ENCODE results near the gene CFAP54.

CFAP54 gene

GRCh38 chr12:96824074-96824837 lies 334.9 kb downstream of the CFAP54 start:
- peak; percentile 4 for DNase-seq (ENCODE audit: extremely low read depth, insufficient read length)
- no peak for TF ChIP-seq CTCF (IDR thresholded peaks at IDR 0.05; ENCODE audit: insufficient read depth, low read length, poor library complexity, severe bottlenecking)
- no peaks in the 10 kb centered on the region for H3K27me3 ChIP-seq (replicated peaks; ENCODE audit: control insufficient read depth, insufficient read depth, low read length)
- no peaks in the 10 kb centered on the region for H3K36me3 ChIP-seq (ENCODE audit: control insufficient read depth, insufficient read depth, low read length)
- H3K4me3 ChIP-seq (replicated peaks; ENCODE audit: low read depth, low read length): no peak overlapping the region

- Histone ChIP-seq H3K27me3 (replicated peaks; ENCODE audit: control insufficient read depth, insufficient read depth, low read length) (no peaks in the 10 kb centered on the region), H3K4me3 (replicated peaks; ENCODE audit: low read depth, low read length) (no peak overlapping the region), H3K36me3 (ENCODE audit: control insufficient read depth, insufficient read depth, low read length) (no peaks in the 10 kb centered on the region)
- TF ChIP-seq CTCF (IDR thresholded peaks at IDR 0.05; ENCODE audit: insufficient read depth, low read length, poor library complexity, severe bottlenecking): no peak
- DNase-seq (ENCODE audit: extremely low read depth, insufficient read length): no peak
Observed at GRCh38 chr12:96824838-96825236, 335.5 kb downstream of the CFAP54 start.

- no peaks in the 10 kb centered on the region for H3K36me3 ChIP-seq (ENCODE audit: control insufficient read depth, insufficient read depth, low read length)
- no peak for DNase-seq (ENCODE audit: extremely low read depth, insufficient read length)
- TF ChIP-seq CTCF (IDR thresholded peaks at IDR 0.05; ENCODE audit: insufficient read depth, low read length, poor library complexity, severe bottlenecking): no peak
- no peaks in the 10 kb centered on the region for H3K27me3 ChIP-seq (replicated peaks; ENCODE audit: control insufficient read depth, insufficient read depth, low read length)
- H3K4me3 ChIP-seq (replicated peaks; ENCODE audit: low read depth, low read length): no peak overlapping the region
Observed at GRCh38 chr12:96828169-96828789, 338.9 kb downstream of the CFAP54 start.

- no peak for DNase-seq (ENCODE audit: extremely low read depth, insufficient read length)
- Histone ChIP-seq H3K36me3 (ENCODE audit: control insufficient read depth, insufficient read depth, low read length) (no peaks in the 10 kb centered on the region), H3K4me3 (replicated peaks; ENCODE audit: low read depth, low read length) (no peak overlapping the region), H3K27me3 (replicated peaks; ENCODE audit: control insufficient read depth, insufficient read depth, low read length) (no peaks in the 10 kb centered on the region; the same call in 1 of the 2 replicates)
- no peak for TF ChIP-seq CTCF (IDR thresholded peaks at IDR 0.05; ENCODE audit: insufficient read depth, low read length, poor library complexity, severe bottlenecking)
Observed at GRCh38 chr12:96829354-96829753, 340.0 kb downstream of the CFAP54 start.

GRCh38 chr12:96831346-96831745 lies 342.0 kb downstream of the CFAP54 start:
- H3K4me3 ChIP-seq (replicated peaks; ENCODE audit: low read depth, low read length): no peak overlapping the region
- H3K36me3 ChIP-seq (ENCODE audit: control insufficient read depth, insufficient read depth, low read length): no peaks in the 10 kb centered on the region
- H3K27me3 ChIP-seq (replicated peaks; ENCODE audit: control insufficient read depth, insufficient read depth, low read length): no peaks in the 10 kb centered on the region; the same call in 1 of the 2 replicates
- no peak for TF ChIP-seq CTCF (IDR thresholded peaks at IDR 0.05; ENCODE audit: insufficient read depth, low read length, poor library complexity, severe bottlenecking)
- DNase-seq (ENCODE audit: extremely low read depth, insufficient read length): no peak

Data from GM06990 (cell line).